ENCODE results near the gene ANKFY1.

DNA sequence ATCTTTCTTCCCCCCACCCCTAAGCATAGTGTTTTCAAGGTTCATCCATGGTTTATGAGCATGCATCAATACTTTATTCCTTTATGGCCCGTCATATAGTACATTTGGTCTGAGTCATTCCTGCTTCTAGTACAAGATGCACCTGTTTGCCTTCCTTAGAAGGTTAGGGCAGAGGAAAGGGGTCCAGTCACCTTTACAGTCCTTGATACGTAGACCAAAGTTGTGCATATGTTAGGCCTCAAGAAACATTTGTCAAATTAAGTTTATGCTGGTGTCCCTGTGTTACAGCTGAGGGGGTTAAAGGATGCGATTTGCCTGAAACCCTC is 119.4 kb downstream of the ANKFY1 start:
- TF ChIP-seq YY1 (IDR thresholded peaks at IDR 0.05; ENCODE audit: insufficient read depth, insufficient read length) (no peak), SUZ12 (IDR thresholded peaks at IDR 0.05; ENCODE audit: extremely low read depth, insufficient read depth, insufficient read length) (no peak)
